C4-2B (cell line): Measurements from ENCODE around the gene CYP27C1.
"Not testable (repeated sequence)": the region's sequence is repeated elsewhere in the genome, so short reads cannot be mapped to it uniquely, and the experiment has no call there.

Experiments used
- ZFX ChIP-seq: fragments of 450-650 bp; IDR thresholded peaks from 2 replicates; pipeline ENCODE4 v1.6.1; 2017
- TF ChIP-seq, protein P1 (sequence below): fragments of 450-650 bp; conservative IDR thresholded peaks from 2 replicates; pipeline ENCODE4 v1.5.1; 2017; ENCODE audit warnings: mild to moderate bottlenecking

DNA sequence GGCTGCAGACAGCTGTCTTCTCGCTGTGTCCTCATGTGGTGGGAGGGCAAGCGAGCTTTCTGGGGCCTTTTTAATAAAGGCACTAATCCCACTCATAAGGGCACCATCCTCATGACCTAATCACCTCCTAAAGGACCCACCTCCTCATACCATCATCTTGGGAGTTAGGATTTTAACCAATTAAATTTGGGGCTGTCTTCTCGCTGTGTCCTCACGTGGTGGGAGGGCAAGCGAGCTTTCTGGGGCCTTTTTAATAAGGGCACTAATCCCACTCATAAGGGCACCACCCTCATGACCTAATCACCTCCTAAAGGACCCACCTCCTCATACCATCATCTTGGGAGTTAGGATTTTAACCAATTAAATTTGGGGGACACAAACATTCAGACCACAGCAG is 7.2 kb upstream of the CYP27C1 start:
- TF ChIP-seq, protein P1, sequence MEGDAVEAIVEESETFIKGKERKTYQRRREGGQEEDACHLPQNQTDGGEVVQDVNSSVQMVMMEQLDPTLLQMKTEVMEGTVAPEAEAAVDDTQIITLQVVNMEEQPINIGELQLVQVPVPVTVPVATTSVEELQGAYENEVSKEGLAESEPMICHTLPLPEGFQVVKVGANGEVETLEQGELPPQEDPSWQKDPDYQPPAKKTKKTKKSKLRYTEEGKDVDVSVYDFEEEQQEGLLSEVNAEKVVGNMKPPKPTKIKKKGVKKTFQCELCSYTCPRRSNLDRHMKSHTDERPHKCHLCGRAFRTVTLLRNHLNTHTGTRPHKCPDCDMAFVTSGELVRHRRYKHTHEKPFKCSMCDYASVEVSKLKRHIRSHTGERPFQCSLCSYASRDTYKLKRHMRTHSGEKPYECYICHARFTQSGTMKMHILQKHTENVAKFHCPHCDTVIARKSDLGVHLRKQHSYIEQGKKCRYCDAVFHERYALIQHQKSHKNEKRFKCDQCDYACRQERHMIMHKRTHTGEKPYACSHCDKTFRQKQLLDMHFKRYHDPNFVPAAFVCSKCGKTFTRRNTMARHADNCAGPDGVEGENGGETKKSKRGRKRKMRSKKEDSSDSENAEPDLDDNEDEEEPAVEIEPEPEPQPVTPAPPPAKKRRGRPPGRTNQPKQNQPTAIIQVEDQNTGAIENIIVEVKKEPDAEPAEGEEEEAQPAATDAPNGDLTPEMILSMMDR: not testable (repeated sequence)
- TF ChIP-seq ZFX: not testable (repeated sequence)
